HG03196 (cell line): ENCODE measurements around the gene PTPRM.

Experiments
- ATAC-seq: cut with Tn5 transposase; IDR thresholded peaks from one replicate; pipeline ENCODE4 v1.9.1; 2021; ENCODE audit not compliant: unreplicated experiment

The PTPRM gene

DNA sequence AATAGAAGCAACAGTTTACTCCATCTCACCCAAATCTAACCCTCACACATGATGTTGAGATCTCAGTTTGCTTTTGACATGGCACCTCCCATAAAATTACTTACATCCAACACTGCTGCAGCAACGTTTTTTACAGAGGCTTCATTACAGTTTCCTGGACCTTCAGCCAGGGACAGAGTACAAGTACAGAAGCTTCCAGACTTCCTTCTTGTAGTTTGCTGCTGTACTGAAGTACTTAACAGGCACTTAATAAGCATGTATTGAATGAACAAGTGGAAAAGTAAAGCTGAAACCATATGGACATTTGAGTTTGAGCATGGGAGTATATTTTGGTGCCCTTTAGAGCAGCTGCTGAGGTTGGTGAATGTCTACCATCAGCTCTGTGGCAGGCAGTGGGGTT, 514.2 kb downstream of the PTPRM start:
- no peak for ATAC-seq

DNA sequence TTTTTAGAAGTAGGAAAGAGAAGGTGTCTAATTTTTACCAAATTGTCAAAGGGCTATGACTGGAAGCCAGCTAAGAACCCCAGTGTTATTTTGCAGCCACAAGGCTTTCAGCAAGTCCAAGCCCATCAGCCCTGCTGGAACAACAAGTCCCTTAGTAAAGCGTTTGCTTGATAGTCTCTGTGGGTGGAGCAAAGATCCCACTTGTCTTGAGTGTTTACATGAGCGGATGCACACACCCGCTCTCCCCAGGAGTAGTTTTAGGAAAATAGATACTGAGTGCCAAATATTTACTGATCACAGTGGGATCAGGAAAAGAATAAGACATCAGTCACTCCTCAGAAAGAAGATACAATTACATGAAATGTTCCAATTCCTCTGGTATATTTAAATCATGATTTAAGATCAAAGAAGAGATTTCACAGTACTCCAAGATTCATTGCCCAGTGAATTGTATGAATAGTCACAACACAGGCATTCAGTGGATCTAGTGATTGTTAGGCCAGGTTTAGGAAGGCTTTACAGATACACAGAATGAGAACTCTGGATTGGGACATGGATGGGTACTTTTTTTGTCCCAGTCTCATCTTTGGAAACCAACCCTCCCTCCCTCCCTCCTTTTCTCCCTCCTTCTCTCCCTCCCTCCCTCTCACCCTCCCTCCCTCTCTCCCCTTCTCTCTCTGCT, 514.9 kb downstream of the PTPRM start:
- ATAC-seq: no peak

DNA sequence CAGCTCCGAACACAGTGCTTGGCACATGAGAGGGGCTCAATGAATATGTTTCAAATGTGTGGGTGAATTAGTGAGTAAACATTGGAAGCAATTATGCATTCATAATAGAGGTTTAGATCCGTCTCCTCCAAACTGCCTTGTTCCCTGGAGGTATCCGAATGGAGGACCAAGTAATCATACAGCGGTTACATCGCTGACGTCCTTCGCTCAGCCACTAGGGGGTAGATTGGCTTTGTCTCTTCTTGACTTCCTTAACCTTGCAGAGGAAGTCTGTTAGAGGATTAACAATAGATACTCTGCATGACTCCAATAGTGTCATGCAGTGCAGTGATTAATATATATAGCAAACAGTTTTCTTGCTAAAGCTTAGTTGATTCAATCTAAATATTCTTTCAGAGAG, 517.0 kb downstream of the PTPRM start:
- ATAC-seq: no peak

DNA sequence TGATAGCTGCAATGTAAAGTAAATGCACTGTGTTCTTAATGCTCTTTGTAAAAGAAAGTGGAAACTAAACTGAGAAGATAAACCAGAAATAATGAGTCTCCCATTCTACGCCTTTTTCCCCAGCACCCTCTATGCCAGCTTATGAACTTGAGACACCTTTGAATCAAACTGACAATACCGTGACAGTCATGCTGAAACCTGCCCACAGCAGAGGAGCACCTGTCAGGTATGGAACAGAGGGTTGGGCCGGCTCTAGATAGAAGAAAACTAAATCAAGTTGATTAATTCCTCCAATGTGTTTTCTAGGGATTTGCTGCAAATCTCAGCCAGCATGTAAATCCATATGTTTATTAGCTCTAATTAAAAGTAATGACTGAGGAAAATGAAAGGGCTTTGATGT, 521.5 kb downstream of the PTPRM start:
- ATAC-seq: no peak

DNA sequence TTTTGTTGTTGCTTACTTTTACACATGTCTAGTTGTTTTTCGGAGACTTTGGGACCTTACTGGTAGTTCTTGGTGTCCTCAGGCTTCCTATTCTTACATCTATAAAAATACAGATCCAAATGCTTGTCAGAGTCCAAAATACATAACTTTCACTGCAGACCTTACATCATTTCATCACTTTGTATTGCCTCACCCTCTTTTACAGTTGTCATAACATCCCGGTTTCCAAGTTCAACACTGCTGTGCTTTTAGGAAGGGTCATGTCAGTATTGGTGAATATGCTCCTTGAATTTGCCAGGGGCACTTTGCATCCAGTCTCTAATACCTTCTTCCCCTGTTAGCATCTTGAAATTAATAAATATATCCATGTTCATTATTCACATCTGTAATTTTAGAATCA, 523.9 kb downstream of the PTPRM start:
- no peak for ATAC-seq

DNA sequence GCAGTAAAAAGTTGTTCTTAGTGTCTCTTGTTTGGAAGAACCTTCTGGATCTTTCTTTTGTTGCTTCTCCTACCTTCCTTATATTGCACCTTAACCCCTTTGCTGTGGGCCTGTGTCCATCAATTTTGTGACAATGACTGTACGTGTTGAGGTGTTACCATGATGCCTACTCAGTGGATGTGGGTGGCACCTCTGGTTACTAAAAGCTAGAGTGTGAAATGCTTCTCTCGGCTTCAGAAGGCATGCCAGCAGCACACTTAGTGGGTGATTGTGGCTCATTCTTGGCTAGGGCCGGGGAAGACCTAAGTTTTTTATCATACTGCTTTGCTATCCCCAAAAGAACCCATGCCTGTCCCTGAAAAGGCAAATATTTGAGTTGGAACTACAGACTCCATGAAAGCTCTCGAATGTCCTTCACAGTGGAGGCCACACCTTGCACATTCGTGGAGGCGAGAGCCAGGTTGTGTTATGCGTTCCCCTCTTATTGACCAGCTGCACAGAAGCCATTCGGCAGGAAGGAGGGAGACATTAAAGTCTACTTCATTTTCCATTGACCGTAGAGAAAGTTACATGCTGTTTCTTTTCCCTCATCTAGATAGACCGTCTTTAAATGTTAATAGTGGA, 528.9 kb downstream of the PTPRM start:
- no peak for ATAC-seq

DNA sequence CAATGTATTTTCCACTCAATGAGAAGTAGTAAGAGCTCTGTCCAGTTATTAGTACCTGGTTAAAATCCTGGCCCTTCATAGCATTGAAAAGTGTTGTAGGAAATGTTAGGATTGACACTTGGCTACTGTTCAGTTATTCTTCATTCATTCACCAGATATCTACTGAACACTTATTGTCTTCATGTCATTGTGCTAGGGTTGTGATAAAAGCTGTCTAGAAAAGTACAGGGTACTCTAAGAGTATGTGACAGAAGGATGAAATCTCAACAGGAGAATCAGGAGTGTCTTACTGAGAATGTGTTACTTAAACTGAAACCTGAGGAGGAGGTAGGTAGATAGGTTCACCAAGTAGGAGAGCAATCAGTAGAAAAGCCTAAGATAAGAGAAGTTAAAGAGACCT, 530.3 kb downstream of the PTPRM start:
- no peak for ATAC-seq

DNA sequence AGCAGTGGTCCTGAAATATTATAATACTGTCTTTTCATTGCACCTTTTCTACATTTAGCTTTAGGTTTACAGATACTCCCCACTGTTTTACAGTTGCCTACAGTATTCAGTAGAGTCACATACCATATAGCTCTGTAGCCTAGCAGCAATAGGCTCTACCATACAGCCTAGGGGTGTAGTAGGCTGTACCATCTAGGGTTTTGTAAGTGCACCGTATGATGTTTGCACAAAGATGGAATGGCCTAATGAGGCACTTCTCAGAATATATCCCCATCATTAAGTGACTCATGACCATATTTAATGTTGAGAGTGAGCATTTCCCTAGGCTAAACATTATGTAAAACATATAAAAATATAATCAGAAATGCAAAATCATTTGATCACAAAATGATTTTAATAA, 530.8 kb downstream of the PTPRM start:
- ATAC-seq: no peak

DNA sequence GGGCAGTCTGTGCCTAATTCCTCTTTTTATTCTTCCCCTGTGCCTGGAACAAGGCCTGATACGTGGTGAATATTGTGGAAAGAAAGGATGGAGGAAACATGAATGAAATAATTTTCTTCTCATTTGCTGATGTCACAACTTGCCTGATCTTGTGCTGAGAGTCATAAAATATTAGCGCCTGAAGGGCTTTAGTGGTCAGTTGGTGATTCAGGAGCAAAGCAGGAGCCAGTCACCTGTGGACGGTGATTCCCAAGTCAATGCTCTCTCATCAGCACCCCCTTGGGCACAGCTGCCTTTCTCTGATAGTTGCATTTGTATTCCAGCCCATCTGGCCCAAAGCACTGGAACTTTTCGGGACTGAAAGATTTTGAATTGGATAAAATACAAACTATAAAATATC, 539.5 kb downstream of the PTPRM start:
- no peak for ATAC-seq

DNA sequence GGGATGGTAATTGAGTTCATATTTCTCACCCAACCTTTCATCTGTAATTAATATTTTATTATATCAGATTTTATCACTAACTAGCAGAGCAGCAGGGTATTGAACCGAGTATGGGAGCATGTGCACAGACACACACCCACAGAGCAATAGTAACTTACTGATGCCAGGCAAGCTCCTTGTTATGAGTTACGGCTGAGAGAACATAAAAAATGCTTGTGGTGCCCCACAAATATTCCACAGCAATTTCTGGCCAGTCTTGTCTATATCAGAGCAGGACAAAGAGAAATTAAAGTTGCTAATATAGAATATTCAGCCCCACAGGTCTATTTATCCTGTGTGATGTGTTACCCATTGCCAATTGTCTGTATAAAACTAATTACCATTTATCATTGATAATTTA, 540.3 kb downstream of the PTPRM start:
- no peak for ATAC-seq

DNA sequence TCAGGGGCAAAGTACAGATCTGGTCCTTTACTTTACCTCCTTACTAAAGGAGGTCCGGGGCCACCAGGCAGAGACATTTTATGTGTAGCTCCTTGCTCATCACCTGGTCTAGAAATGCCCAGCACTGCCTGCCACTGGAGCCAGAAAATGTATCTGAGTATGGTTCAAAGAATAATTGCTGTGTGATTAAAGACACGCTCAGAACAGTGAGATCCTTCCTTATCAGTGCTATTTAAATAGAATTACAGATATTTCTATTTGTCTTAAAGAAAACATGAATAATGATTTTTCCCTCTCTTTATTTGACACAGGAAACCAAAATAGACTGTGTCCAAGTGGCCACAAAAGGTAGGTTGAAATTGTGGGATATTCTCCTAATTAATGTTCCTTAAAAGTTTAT, 547.4 kb downstream of the PTPRM start:
- no peak for ATAC-seq

DNA sequence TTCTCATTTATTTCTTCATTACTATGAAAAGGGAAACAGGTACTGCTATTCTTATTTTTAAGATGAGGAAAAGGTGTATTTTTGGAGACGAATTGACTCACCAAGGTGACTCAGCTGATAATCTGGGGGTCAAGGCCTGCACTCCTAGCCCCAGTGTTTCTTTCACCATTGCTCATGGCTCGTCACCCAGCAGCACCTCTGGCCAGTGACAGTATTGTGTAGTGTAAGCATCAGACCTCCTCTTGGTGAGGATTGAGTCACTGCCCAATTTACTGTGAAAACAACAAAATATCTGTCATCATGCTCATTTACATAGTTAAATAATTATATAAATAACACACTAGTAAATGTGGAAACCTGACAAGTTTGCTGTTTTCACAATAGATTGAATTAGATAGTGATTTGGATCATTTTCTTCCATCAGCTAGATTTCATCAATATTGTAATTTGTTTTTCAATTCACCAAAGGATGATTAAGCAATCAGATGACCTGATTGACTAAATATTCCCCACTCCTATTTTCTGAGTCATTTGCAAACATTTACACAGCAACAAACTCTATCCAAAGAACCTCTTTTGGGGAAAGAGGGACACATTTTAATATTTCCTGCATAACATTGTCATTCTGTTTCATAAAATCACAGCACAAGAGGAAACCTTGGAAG, 549.4 kb downstream of the PTPRM start:
- ATAC-seq: no peak

DNA sequence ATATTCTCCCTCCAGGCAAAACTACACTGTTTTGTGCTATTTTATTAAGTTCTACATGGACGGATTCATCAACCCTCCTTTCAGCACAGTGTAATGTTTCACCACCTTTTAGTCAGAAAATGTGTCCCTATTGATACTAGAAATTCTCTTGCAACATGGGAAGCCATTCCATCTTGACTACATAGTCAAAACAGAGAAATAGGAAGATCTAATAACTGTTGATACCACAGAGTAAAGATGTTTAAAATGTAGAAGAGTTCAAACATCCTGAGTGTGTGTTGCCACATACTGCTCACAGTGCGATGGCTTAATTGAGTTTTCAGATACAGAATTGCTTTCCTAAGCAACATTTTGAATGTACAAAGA, 549.9 kb downstream of the PTPRM start:
- ATAC-seq: no peak

DNA sequence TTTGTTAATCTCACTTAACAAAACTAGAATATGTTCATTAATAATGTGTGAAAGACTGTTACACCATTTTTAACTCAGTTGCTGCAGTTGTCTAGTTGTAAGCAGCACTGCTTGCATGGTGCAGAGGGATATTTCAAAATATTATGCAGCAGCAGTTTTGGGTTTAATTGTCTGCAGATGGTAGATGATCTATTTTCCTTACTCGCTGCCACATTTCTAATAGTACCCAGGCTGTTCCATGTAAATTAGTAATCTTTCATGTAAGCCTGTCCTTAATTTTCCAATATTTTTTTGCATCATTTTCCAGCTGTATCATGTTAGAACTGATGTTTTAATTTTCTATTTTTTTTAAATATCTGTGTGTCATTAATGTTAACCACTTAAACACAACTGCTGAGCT, 554.0 kb downstream of the PTPRM start:
- ATAC-seq: no peak

DNA sequence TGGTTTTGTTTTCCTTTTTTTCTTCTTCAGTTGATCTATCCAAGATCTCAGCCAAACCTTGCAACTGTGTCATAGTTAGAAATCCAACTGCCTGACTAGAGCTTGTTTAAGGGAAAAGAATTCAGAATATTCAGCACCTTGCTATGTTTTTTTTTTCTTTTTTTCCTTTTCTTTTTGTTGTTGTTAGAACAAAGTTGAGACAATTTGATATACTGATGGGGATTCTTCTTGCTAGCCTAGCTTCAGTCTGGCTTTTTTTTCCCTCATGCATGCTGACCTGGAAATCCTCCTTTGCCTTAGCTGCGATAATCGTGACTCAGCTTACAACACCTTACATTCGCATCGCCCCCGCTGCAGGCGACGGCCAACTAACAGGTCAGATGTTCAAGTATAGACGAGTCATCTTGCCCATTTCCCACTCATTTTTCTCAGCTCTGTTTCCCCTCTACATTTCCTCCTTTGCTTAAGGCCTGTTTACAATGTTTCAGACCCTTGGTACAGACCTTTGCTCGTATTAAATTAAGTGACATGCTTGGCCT, 554.9 kb downstream of the PTPRM start:
- no peak for ATAC-seq

DNA sequence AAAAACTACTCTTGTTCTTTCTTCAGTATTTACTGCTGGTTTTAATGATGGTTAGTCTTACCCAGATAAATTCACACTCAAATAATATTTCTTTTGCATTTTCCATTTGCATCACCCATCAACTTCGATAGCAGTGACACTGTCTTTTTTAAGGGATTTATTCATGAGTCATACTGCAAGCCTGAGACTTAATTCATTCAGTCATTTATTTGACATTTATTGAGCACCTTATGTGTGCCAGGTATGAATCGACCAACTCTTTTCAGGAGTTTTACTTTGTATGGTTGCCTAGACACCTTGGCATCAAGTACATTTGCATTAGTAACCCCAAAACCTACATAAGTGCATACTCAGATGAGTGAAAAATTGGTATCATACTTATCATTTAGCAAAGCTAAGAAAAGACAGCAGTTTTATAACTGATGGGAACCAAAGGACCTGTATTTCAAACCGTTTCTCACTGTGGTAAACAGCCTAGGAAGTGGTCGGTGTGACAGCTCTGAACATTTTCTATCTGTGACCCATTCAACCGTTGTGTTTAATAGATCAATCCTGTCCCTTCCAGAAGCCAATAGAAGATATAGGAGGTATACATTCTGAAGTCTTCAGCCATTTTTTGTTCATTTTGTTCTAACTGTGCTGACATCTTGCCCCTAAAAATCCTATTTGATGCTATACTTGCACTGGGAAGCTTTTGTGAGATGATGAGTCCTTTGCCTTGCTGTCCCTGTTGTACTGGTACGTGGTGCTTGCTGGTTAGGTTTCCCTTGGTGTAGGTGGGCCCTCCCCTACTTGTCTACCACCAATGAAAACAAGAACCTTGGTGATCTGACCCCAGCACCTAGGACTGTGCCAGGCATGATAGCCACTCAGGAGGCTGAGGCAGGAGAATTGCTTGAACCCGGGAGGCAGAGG, 557.4 kb downstream of the PTPRM start:
- ATAC-seq: no peak

DNA sequence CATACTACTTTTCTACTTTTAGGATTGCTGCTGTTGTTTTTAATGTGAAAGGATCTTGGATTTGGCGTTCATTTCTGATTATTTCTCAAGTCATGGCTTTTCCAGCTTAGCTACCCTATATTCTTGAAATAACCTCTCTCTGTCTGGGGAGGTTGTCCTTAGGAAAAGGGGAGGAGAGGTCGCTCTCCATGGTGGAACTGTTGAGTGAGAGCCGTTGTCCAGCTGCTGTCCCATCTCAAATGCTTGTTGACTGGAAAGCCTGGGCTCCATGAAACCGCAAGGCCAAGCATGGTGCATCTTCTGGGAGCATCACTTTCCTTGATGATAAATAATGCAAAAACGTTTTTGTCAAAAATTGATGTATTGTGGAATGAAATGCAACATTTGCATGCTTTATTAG, 563.0 kb downstream of the PTPRM start:
- no peak for ATAC-seq

DNA sequence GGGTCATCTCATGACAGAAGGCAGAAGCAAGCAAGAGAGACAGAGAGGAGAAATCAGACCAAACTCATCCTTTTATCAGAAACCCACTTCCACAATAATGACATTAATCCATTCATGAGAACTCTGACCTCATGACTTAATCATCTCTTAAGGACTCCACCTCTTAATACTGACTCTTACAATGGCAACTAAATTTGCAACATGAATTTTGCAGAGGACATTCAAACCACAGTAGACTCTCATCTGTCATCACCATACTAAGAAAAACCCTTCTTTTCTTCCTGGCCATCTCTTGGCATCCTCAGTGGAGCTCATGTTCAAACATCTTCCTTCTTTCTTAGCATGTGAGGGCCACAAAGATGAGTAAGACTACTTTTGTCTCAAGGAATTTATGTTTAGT, 565.9 kb downstream of the PTPRM start:
- ATAC-seq: no peak

DNA sequence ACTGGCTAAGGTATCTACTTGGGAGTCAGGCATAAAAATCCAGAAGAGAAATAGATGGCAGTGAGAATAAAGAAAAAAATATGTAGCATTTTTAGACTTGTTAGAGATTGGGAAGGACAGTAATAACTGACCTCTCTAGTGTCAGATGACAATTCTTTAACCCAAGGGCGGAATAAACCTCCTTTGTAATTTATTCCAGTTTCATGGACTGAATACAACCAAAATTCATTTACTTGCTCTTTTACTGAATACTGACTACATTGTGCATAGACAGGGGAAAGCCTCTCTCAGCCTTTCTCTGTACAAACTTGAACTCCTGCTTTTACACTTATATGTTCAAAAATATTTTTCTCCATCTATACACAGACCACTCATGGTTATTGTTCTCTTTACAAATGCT, 566.8 kb downstream of the PTPRM start:
- no peak for ATAC-seq

DNA sequence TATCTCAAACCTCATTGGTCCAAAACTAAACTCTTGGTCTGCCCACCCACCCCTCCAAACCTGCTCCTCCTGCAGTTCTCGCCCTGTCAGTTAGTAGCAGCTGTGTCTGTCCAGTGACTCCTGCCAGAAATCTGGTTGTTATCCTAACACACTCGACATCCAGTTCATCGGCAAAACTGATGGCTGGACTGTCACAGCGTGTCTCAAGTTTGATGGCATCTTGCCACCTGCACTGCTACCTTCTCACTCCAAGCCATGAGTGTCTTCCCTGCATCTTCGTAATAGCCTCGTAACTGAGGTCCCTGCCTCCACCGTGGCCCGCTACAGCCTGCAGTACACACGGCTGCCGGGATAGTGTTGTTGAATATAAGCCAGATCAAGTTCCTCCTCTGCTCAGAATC, 572.0 kb downstream of the PTPRM start:
- ATAC-seq: no peak

DNA sequence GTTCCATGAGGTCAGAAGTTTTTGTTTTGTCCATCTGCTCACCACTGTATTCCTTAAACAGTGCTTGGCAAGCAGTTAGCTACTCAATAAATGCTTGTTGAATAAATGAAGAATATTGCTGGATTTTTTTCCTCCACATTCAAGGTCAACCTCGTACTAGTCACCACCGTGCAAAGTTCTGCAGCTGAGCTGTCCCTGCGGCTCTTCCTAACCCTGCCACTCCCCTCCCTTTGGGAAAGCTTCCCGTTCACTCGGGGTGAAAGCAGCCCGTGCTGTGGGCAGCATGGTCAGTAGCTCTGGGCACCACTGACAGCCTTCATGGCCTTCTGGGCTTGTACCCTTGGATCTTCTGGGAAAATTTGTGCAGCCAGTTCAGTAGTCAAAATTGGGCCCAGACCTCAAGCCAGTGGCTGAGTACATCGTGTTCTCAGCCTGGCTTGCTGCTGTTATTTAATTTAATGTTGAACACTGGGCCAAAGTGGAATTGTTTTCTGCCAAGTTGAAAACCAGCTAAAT, 572.8 kb downstream of the PTPRM start:
- ATAC-seq: no peak
